HepG2 (cell line): ENCODE data around the gene RPS28. TPM values are rescaled to one million over a fixed set of nuclear protein-coding genes. Genes with fewer than 3 reads are reported as not detected.

Experiments used
- ATAC-seq: fragments of 200-7000 bp; cut with Tn5 transposase; 3 replicates; pipeline ENCODE4 v1.9.1; 2020; ENCODE audit warnings: mild to moderate bottlenecking, moderate library complexity
- BruUV-seq: library from RNA; stranded (reverse); fragments of 400-500 nt; replicated peaks from 2 replicates; lab custom pipeline; 2021; lab: Mats Ljungman, UMichigan
- CTCF ChIA-PET: fragments of 300-600 bp; formaldehyde crosslinking; extraction: SDS; loops from one replicate; lab custom pipeline; 2021; ENCODE audit warnings: low total read pairs, inconsistent platforms, low intra/inter-chr PET ratio; lab: Yijun Ruan, JAX
- POLR2A ChIA-PET: fragments of 350-600 bp; sonication (Branson Sonifier 250); formaldehyde crosslinking; loops from one replicate; lab custom pipeline; 2020; ENCODE audit warnings: antibody characterized with exemption, inconsistent platforms; lab: Yijun Ruan, JAX
- DNase-seq: peaks from one replicate; pipeline ENCODE4 v3.0.0-alpha.2; 2015; ENCODE audit warnings: low spot score
- FAIRE-seq: peaks from 3 replicates; lab custom pipeline; 2011; peaks lifted over from hg19 to GRCh38; lab: Jason Lieb, UNC
- H2AFZ ChIP-seq: one replicate; pipeline ENCODE4 v1.6.1; 2011; ENCODE audit warnings: low read length, inconsistent platforms
- H3K27ac ChIP-seq: fragments of 300-600 bp; 3 replicates; pipeline ENCODE4 v1.8.0; 2011; ENCODE audit warnings: mixed run types, mild to moderate bottlenecking, mixed read lengths, low read length, inconsistent platforms; ENCODE audit not compliant: insufficient read depth; ENCODE audit errors: extremely low read length
- H3K27me3 ChIP-seq, 2 experiments: fragments of 200-600 bp in 1 of 2; 2 replicates in 1 of 2; 3 replicates in 1 of 2; pipeline versions ENCODE4 v1.6.0 to v1.8.0; 2011; ENCODE audit warnings: low read length in 2 of 2, mild to moderate bottlenecking in 2 of 2, moderate library complexity in 2 of 2, inconsistent platforms in 1 of 2; ENCODE audit not compliant: insufficient read depth in 2 of 2, control insufficient read depth in 1 of 2
- H3K36me3 ChIP-seq, 2 experiments: fragments of 200-600 bp in 1 of 2; replicated peaks in 1 of 2; 2 replicates in 1 of 2; 3 replicates in 1 of 2; pipeline versions ENCODE4 v1.5.1 to v1.8.0; 2011; ENCODE audit warnings: low read length in 2 of 2, inconsistent platforms in 1 of 2; ENCODE audit not compliant: insufficient read depth in 2 of 2, control insufficient read depth in 1 of 2
- H3K4me1 ChIP-seq: 2 replicates; pipeline ENCODE4 v1.5.1; 2012; ENCODE audit warnings: low read length, inconsistent platforms; ENCODE audit not compliant: insufficient read depth
- H3K4me2 ChIP-seq: 2 replicates; pipeline ENCODE4 v1.6.0; 2011; ENCODE audit warnings: low read depth, low read length, inconsistent platforms
- H3K4me3 ChIP-seq, 3 experiments: fragments of 200-600 bp in 1 of 3; sonication (generic), shearing (Covaris generic) in 1 of 3; replicated peaks in 1 of 3; 2 replicates each; pipeline ENCODE4 v1.5.1; 2011 to 2016; ENCODE audit warnings: low read length in 3 of 3, inconsistent platforms in 2 of 3, low read depth in 2 of 3, mild to moderate bottlenecking in 2 of 3, control low read depth in 1 of 3, mixed read lengths in 1 of 3; ENCODE audit not compliant: insufficient read depth in 1 of 3
- H3K79me2 ChIP-seq: one replicate; pipeline ENCODE4 v1.6.1; 2011; ENCODE audit warnings: low read length, inconsistent platforms; ENCODE audit not compliant: insufficient read depth
- H3K9ac ChIP-seq: 2 replicates; pipeline ENCODE4 v1.6.0; 2011; ENCODE audit warnings: mild to moderate bottlenecking, low read depth, low read length, inconsistent platforms; ENCODE audit not compliant: insufficient read depth
- H3K9me3 ChIP-seq: 2 replicates; pipeline ENCODE4 v1.5.1; 2012; ENCODE audit warnings: mild to moderate bottlenecking, low read length
- H4K20me1 ChIP-seq: 2 replicates; pipeline ENCODE4 v1.6.0; 2011; ENCODE audit warnings: inconsistent platforms, mild to moderate bottlenecking, low read length, moderate library complexity; ENCODE audit not compliant: insufficient read depth
- BCL6 ChIP-seq: IDR thresholded peaks from 2 replicates; pipeline ENCODE4 v1.6.1; 2016; ENCODE audit warnings: missing genetic modification reagents, missing compliant biosample characterization
- ZBTB7B ChIP-seq: sonication (generic); formaldehyde crosslinking; IDR thresholded peaks from 2 replicates; pipeline ENCODE4 v1.4.0; 2020; ENCODE audit warnings: missing genetic modification reagents
- ZNF644 ChIP-seq: IDR thresholded peaks from 2 replicates; pipeline ENCODE4 v1.6.1; 2016; ENCODE audit warnings: low read depth
- WGBS: methylation state at CpG from one replicate; pipeline ENCODE4 v1.1.6; 2017; ENCODE audit warnings: low lambda C conversion rate; 5-methylcytosine and 5-hydroxymethylcytosine counted together
- in situ Hi-C: cut with HindIII; loops from 2 replicates; pipeline ENCODE4 v1.10.0; 2017; ENCODE audit warnings: low pct_unique_long_range_greater_than_20kb; ENCODE audit not compliant: extremely low pct_ligation_motif_present
- intact Hi-C: fragments of 100-400 bp; cut with micrococcal nuclease; formaldehyde crosslinking; loops from one replicate; pipeline ENCODE4 v1.10.0; 2022; ENCODE audit not compliant: unreplicated experiment
- polyA plus RNA-seq, 8 experiments: library from polyadenylated mRNA; depleted of rRNA in 3 of 8; stranded (reverse) in 7 of 8; unstranded in 1 of 8; fragments of >200 nt; fragmentation: Illumina TruSeq in 4 of 8; extraction: Trizol in 4 of 8; gene quantifications; 2 replicates each; pipeline versions ENCODE4 v1.2.1 to v1.2.3, GENCODE V29; 2011 to 2016; ENCODE audit warnings: low read depth in 4 of 8, missing spikeins in 1 of 8, mixed read lengths in 1 of 8; ENCODE audit not compliant: insufficient read depth in 1 of 8
- total RNA-seq, 5 experiments: library from RNA; depleted of rRNA; stranded (reverse); fragments of >200 nt; fragmentation: Illumina TruSeq; extraction: Trizol; gene quantifications; 2 replicates each; pipeline ENCODE4 v1.2.3, GENCODE V29; 2016; ENCODE audit warnings: low read depth in 1 of 5
- TF ChIP-seq, protein P1 (sequence below): sonication (generic); formaldehyde crosslinking; IDR thresholded peaks from 2 replicates; pipeline ENCODE4 v1.4.0; 2020; ENCODE audit warnings: missing genetic modification reagents
- TF ChIP-seq, protein P2 (sequence below): sonication (generic); formaldehyde crosslinking; IDR thresholded peaks from 2 replicates; pipeline ENCODE4 v1.4.0; 2020; ENCODE audit warnings: missing genetic modification reagents
- TF ChIP-seq, protein P3 (sequence below): sonication (generic); formaldehyde crosslinking; IDR thresholded peaks from 2 replicates; pipeline ENCODE4 v1.4.0; 2020; ENCODE audit warnings: missing genetic modification reagents
- TF ChIP-seq, protein P4 (sequence below): sonication (generic); formaldehyde crosslinking; IDR thresholded peaks from 2 replicates; pipeline ENCODE4 v1.5.0; 2020; ENCODE audit warnings: mild to moderate bottlenecking, missing genetic modification reagents, moderate library complexity

Gene RPS28
- total and polyA plus RNA-seq, 2 of the 13 experiments (the other 11 are each of a cell fraction or from before 2014, with no cell fraction given) = 281 to 545 TPM

DNA sequence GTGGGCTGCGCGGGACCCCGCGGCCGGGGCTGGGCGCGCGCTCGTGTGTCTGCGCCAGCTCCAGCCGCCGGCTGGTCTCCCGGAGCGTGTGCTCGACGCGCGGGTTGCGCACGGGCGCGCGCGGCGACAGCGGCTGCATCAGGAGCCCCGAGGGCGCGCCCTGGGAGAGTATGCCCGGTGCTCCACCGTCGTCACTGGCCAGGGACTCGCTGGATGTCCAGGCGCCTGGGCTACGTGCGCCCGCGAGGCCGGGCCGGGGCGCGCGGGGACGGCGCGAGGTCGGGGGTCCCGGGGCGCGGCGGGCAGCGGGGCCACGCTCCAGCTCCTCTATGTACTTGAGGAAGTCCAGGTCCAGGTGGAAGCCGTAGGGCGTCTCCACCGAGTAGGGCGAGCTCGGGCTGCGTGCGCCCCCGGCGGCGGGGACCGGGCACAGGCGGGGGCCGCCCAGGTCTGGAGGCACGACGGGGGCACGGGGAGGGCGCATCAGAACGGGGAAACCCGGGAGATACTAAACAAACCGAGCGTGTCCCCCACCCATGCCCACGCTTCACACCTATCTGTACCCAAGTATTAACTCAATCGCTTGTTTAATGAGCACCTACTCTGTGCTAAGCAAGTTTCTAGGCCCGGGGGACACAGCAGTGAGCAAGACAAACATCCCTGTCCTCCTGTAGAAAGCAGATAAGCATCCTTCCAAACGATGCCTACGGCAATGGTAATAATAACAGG lies 14.2 kb downstream of the RPS28 start:
- DNase-seq = no peak
- POLR2A ChIA-PET = interaction anchor here (0.9 to 2.1 kb wide), 4 partner anchors 11 to 89 kb away, joined by 3 to 16 read pairs (median 9); partner anchors contain the start of genes NDUFA7 and RPS28
- H3K36me3 ChIP-seq = no peaks in the 10 kb centered on the region

More for the DNA sequence above, 14.2 kb downstream of the RPS28 start:
- ATAC-seq (peak; percentile 14; the same call in 2 of the 3 replicates), FAIRE-seq (no peak)
- in situ Hi-C loops (no loop called here), intact Hi-C loops (no loop called here)
- 5% methylated on average over 19 of the region's 79 CpGs for WGBS
- TF ChIP-seq ZBTB7B (CRISPR knock-in tag) (0 out of 2 replicates have a peak, but pooled peaks have one; percentile 20), BCL6 (peak; percentile 69), ZNF644 (CRISPR knock-in tag) (no peak)
- TF ChIP-seq, protein P1, sequence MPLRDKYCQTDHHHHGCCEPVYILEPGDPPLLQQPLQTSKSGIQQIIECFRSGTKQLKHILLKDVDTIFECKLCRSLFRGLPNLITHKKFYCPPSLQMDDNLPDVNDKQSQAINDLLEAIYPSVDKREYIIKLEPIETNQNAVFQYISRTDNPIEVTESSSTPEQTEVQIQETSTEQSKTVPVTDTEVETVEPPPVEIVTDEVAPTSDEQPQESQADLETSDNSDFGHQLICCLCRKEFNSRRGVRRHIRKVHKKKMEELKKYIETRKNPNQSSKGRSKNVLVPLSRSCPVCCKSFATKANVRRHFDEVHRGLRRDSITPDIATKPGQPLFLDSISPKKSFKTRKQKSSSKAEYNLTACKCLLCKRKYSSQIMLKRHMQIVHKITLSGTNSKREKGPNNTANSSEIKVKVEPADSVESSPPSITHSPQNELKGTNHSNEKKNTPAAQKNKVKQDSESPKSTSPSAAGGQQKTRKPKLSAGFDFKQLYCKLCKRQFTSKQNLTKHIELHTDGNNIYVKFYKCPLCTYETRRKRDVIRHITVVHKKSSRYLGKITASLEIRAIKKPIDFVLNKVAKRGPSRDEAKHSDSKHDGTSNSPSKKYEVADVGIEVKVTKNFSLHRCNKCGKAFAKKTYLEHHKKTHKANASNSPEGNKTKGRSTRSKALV (CRISPR knock-in tag) = peak; percentile 75
- TF ChIP-seq, protein P2, sequence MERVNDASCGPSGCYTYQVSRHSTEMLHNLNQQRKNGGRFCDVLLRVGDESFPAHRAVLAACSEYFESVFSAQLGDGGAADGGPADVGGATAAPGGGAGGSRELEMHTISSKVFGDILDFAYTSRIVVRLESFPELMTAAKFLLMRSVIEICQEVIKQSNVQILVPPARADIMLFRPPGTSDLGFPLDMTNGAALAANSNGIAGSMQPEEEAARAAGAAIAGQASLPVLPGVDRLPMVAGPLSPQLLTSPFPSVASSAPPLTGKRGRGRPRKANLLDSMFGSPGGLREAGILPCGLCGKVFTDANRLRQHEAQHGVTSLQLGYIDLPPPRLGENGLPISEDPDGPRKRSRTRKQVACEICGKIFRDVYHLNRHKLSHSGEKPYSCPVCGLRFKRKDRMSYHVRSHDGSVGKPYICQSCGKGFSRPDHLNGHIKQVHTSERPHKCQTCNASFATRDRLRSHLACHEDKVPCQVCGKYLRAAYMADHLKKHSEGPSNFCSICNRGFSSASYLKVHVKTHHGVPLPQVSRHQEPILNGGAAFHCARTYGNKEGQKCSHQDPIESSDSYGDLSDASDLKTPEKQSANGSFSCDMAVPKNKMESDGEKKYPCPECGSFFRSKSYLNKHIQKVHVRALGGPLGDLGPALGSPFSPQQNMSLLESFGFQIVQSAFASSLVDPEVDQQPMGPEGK (CRISPR knock-in tag) = peak; percentile 73
- TF ChIP-seq, protein P3, sequence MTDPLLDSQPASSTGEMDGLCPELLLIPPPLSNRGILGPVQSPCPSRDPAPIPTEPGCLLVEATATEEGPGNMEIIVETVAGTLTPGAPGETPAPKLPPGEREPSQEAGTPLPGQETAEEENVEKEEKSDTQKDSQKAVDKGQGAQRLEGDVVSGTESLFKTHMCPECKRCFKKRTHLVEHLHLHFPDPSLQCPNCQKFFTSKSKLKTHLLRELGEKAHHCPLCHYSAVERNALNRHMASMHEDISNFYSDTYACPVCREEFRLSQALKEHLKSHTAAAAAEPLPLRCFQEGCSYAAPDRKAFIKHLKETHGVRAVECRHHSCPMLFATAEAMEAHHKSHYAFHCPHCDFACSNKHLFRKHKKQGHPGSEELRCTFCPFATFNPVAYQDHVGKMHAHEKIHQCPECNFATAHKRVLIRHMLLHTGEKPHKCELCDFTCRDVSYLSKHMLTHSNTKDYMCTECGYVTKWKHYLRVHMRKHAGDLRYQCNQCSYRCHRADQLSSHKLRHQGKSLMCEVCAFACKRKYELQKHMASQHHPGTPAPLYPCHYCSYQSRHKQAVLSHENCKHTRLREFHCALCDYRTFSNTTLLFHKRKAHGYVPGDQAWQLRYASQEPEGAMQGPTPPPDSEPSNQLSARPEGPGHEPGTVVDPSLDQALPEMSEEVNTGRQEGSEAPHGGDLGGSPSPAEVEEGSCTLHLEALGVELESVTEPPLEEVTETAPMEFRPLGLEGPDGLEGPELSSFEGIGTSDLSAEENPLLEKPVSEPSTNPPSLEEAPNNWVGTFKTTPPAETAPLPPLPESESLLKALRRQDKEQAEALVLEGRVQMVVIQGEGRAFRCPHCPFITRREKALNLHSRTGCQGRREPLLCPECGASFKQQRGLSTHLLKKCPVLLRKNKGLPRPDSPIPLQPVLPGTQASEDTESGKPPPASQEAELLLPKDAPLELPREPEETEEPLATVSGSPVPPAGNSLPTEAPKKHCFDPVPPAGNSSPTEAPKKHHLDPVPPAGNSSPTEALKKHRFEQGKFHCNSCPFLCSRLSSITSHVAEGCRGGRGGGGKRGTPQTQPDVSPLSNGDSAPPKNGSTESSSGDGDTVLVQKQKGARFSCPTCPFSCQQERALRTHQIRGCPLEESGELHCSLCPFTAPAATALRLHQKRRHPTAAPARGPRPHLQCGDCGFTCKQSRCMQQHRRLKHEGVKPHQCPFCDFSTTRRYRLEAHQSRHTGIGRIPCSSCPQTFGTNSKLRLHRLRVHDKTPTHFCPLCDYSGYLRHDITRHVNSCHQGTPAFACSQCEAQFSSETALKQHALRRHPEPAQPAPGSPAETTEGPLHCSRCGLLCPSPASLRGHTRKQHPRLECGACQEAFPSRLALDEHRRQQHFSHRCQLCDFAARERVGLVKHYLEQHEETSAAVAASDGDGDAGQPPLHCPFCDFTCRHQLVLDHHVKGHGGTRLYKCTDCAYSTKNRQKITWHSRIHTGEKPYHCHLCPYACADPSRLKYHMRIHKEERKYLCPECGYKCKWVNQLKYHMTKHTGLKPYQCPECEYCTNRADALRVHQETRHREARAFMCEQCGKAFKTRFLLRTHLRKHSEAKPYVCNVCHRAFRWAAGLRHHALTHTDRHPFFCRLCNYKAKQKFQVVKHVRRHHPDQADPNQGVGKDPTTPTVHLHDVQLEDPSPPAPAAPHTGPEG (CRISPR knock-in tag) = no peak
- TF ChIP-seq, protein P4, sequence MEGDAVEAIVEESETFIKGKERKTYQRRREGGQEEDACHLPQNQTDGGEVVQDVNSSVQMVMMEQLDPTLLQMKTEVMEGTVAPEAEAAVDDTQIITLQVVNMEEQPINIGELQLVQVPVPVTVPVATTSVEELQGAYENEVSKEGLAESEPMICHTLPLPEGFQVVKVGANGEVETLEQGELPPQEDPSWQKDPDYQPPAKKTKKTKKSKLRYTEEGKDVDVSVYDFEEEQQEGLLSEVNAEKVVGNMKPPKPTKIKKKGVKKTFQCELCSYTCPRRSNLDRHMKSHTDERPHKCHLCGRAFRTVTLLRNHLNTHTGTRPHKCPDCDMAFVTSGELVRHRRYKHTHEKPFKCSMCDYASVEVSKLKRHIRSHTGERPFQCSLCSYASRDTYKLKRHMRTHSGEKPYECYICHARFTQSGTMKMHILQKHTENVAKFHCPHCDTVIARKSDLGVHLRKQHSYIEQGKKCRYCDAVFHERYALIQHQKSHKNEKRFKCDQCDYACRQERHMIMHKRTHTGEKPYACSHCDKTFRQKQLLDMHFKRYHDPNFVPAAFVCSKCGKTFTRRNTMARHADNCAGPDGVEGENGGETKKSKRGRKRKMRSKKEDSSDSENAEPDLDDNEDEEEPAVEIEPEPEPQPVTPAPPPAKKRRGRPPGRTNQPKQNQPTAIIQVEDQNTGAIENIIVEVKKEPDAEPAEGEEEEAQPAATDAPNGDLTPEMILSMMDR = peak; percentile 24; the same call in 1 of the 2 replicates
- no TSS peak for BruUV-seq
- Histone ChIP-seq H3K4me3 (peak overlapping the region; percentile 16 to 65 (median 26); a peak in 3 of 6 replicates), H3K9me3 (no peaks in the 10 kb centered on the region), H3K27me3 (peaks cover 10 to 49% of the 10 kb centered on the region in 2 experiments), H3K4me2 (peak overlapping the region; percentile 58), H3K79me2 (no peaks in the 10 kb centered on the region), H3K27ac (no peak overlapping the region), H3K4me1 (peaks cover 52% of the 10 kb centered on the region), H2AFZ (no peak overlapping the region), H3K9ac (no peak overlapping the region), H4K20me1 (no peaks in the 10 kb centered on the region)
- CTCF ChIA-PET = no interaction called here
